SH-SY5Y (cell line): ENCODE data around the gene PITPNC1.

Experiments
- GATA2 ChIP-seq: IDR thresholded peaks from 2 replicates; pipeline ENCODE4 v1.6.1; 2011; ENCODE audit warnings: mild to moderate bottlenecking, low read depth, low read length
- GATA3 ChIP-seq: IDR thresholded peaks from 2 replicates; pipeline ENCODE4 v1.6.1; 2011; ENCODE audit warnings: low read depth, mild to moderate bottlenecking, low read length, moderate library complexity

GRCh38 chr17:67481808-67482207, 104.7 kb downstream of the PITPNC1 start:
- TF ChIP-seq GATA3: no peak
- TF ChIP-seq GATA2: no peak
